Liver (tissue), 9 donors: ENCODE results near the gene RNF152. TPM values are rescaled to one million over a fixed set of nuclear protein-coding genes. Genes with fewer than 3 reads are reported as not detected.
"Not testable (repeated sequence)": the region's sequence is repeated elsewhere in the genome, so short reads cannot be mapped to it uniquely, and the experiment has no call there.

Source experiments
- DNase-seq: peaks from one replicate; pipeline ENCODE4 v3.0.0-alpha.2; 2017; ENCODE audit warnings: low spot score
- H3K27ac ChIP-seq, 2 donors: one replicate each; pipeline ENCODE4 v1.7.0; 2013; ENCODE audit warnings: inconsistent platforms in 2 of 2, low read length in 2 of 2, control low read depth in 1 of 2, low read depth in 1 of 2, mild to moderate bottlenecking in 1 of 2
- H3K27me3 ChIP-seq, 4 donors: one replicate each; pipeline versions ENCODE4 v1.6.1 to v1.7.0; 2013; ENCODE audit warnings: low read length in 3 of 4, inconsistent platforms in 1 of 4, mild to moderate bottlenecking in 1 of 4, moderate library complexity in 1 of 4; ENCODE audit not compliant: control insufficient read depth in 4 of 4, insufficient read depth in 4 of 4
- H3K36me3 ChIP-seq, 4 donors: one replicate each; pipeline versions ENCODE4 v1.6.1 to v1.7.0; 2013; ENCODE audit warnings: low read length in 3 of 4, mild to moderate bottlenecking in 3 of 4, low read depth in 1 of 4, moderate library complexity in 1 of 4; ENCODE audit not compliant: control insufficient read depth in 4 of 4, insufficient read depth in 3 of 4
- H3K4me1 ChIP-seq, 4 donors: one replicate each; pipeline versions ENCODE4 v1.6.1 to v1.7.0; 2013; ENCODE audit warnings: low read length in 3 of 4, mild to moderate bottlenecking in 3 of 4, moderate library complexity in 1 of 4; ENCODE audit not compliant: control insufficient read depth in 4 of 4, insufficient read depth in 4 of 4
- H3K4me3 ChIP-seq, 3 donors: one replicate each; pipeline versions ENCODE4 v1.6.1 to v1.7.0; 2013; ENCODE audit warnings: low read length in 3 of 3, control low read depth in 1 of 3, low read depth in 1 of 3, mild to moderate bottlenecking in 1 of 3
- H3K9ac ChIP-seq, 2 donors: one replicate each; pipeline ENCODE4 v1.7.0; 2013; ENCODE audit warnings: low read length in 2 of 2, mild to moderate bottlenecking in 2 of 2, moderate library complexity in 2 of 2, control low read depth in 1 of 2, low read depth in 1 of 2
- H3K9me3 ChIP-seq, 4 donors: one replicate each; pipeline versions ENCODE4 v1.6.1 to v1.7.0; 2013; ENCODE audit warnings: low read length in 3 of 4; ENCODE audit not compliant: control insufficient read depth in 4 of 4
- FOXA1 ChIP-seq: IDR thresholded peaks from 2 replicates; pipeline ENCODE4 v1.6.1; 2016; ENCODE audit warnings: antibody characterized with exemption
- FOXA2 ChIP-seq: IDR thresholded peaks from 2 replicates; pipeline ENCODE4 v1.6.1; 2016; ENCODE audit warnings: antibody characterized with exemption
- GABPA ChIP-seq, 2 donors: IDR thresholded peaks in 1 of 2; conservative IDR thresholded peaks in 1 of 2; 2 replicates each; pipeline ENCODE4 v1.6.1; 2016; ENCODE audit warnings: antibody characterized with exemption in 2 of 2, mild to moderate bottlenecking in 1 of 2, moderate library complexity in 1 of 2
- HNF4A ChIP-seq, 2 donors: conservative IDR thresholded peaks; 2 replicates each; pipeline ENCODE4 v1.6.1; 2016; ENCODE audit warnings: antibody characterized with exemption in 2 of 2, mild to moderate bottlenecking in 2 of 2
- RAD21 ChIP-seq, 2 donors: IDR thresholded peaks; 2 replicates each; pipeline ENCODE4 v1.6.1; 2016; ENCODE audit warnings: antibody characterized with exemption in 2 of 2, mild to moderate bottlenecking in 2 of 2
- REST ChIP-seq: IDR thresholded peaks from 2 replicates; pipeline ENCODE4 v1.6.1; 2016; ENCODE audit warnings: antibody characterized with exemption, mild to moderate bottlenecking
- RXRA ChIP-seq, 2 donors: IDR thresholded peaks; 2 replicates each; pipeline ENCODE4 v1.6.1; 2017 to 2018; ENCODE audit warnings: antibody characterized with exemption in 2 of 2, mild to moderate bottlenecking in 1 of 2
- YY1 ChIP-seq: IDR thresholded peaks from 2 replicates; pipeline ENCODE4 v1.6.1; 2016; ENCODE audit warnings: antibody characterized with exemption, mild to moderate bottlenecking
- WGBS: extraction: QIAGEN DNeasy Blood & Tissue Kit; methylation state at CpG from one replicate; pipeline ENCODE4 v1.1.7; 2013; 5-methylcytosine and 5-hydroxymethylcytosine counted together
- polyA plus RNA-seq, 2 donors: library from polyadenylated mRNA; stranded (reverse) in 1 of 2; unstranded in 1 of 2; fragments of 200-250 nt in 1 of 2; fragments of >200 nt in 1 of 2; fragmentation: Nextera tagmentation in 1 of 2; extraction: Ambion mirVana in 1 of 2; gene quantifications; one replicate each; pipeline versions ENCODE4 v1.2.1 to v1.2.3, GENCODE V29; 2013 to 2015
- total RNA-seq, 2 donors: library from RNA; depleted of rRNA; stranded (reverse); fragments of >200 nt; gene quantifications; one replicate each; pipeline ENCODE4 v1.2.3, GENCODE V29; 2014
- TF ChIP-seq, protein P1 (sequence below): fragments of 150-350 bp; IDR thresholded peaks from 2 replicates; pipeline ENCODE4 v1.5.1; 2017; ENCODE audit warnings: improper control_type of control experiment, low read depth, low read length; ENCODE audit not compliant: missing input control
- donor health status: healthy.
- donor health status: healthy.
- donor health status: healthy.
- donor health status: healthy.
- donor health status: healthy.

The RNF152 gene
- total and polyA plus RNA-seq, 4 donors = 6.8 to 115 (median 10.6) TPM

- H3K36me3 ChIP-seq = no peaks in the 10 kb centered on the region
- 95% methylated on average over 6 of the region's 6 CpGs for WGBS
- no peaks in the 10 kb centered on the region for H3K9me3 ChIP-seq
- H3K27ac ChIP-seq = no peak overlapping the region
- H3K4me1 ChIP-seq = no peaks in the 10 kb centered on the region
- H3K27me3 ChIP-seq = no peaks in the 10 kb centered on the region
- no peak for TF ChIP-seq HNF4A (conservative IDR thresholded peaks at IDR 0.05)
- DNase-seq = no peak
- no peak overlapping the region for H3K4me3 ChIP-seq
- H3K9ac ChIP-seq = no peak overlapping the region
Observed at GRCh38 chr18:61797696-61798590, 94.9 kb downstream of the RNF152 start.

- no peak for DNase-seq
- H3K4me3 ChIP-seq = no peak overlapping the region
- 82% methylated on average over 3 of the region's 3 CpGs for WGBS
- no peak overlapping the region for H3K27ac ChIP-seq
- H3K4me1 ChIP-seq = peaks cover 0 to 1% (median 0%) of the 10 kb centered on the region in 4 donors
- peaks cover 0 to 7% (median 1%) of the 10 kb centered on the region in 4 donors for H3K9me3 ChIP-seq
- H3K27me3 ChIP-seq = no peaks in the 10 kb centered on the region
- H3K9ac ChIP-seq = no peak overlapping the region
- no peaks in the 10 kb centered on the region for H3K36me3 ChIP-seq
- TF ChIP-seq RAD21 (IDR thresholded peaks at IDR 0.05) = no peak
- no peak for TF ChIP-seq GABPA (IDR thresholded peaks at IDR 0.05 in 1 of 2, conservative IDR thresholded peaks at IDR 0.05 in 1 of 2)
- TF ChIP-seq REST = no peak
- TF ChIP-seq YY1 = no peak
- TF ChIP-seq, protein P1, sequence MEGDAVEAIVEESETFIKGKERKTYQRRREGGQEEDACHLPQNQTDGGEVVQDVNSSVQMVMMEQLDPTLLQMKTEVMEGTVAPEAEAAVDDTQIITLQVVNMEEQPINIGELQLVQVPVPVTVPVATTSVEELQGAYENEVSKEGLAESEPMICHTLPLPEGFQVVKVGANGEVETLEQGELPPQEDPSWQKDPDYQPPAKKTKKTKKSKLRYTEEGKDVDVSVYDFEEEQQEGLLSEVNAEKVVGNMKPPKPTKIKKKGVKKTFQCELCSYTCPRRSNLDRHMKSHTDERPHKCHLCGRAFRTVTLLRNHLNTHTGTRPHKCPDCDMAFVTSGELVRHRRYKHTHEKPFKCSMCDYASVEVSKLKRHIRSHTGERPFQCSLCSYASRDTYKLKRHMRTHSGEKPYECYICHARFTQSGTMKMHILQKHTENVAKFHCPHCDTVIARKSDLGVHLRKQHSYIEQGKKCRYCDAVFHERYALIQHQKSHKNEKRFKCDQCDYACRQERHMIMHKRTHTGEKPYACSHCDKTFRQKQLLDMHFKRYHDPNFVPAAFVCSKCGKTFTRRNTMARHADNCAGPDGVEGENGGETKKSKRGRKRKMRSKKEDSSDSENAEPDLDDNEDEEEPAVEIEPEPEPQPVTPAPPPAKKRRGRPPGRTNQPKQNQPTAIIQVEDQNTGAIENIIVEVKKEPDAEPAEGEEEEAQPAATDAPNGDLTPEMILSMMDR = no peak
- no peak for TF ChIP-seq RXRA (IDR thresholded peaks at IDR 0.05)
- no peak for TF ChIP-seq FOXA1
- no peak for TF ChIP-seq FOXA2
Observed at GRCh38 chr18:61791031-61791430, 101.8 kb downstream of the RNF152 start.

GRCh38 chr18:61787011-61787670 lies 105.7 kb downstream of the RNF152 start:
- not testable (repeated sequence) for H3K4me3 ChIP-seq, H3K27ac ChIP-seq, H3K9me3 ChIP-seq, H3K27me3 ChIP-seq, H3K9ac ChIP-seq, H3K36me3 ChIP-seq, H3K4me1 ChIP-seq, DNase-seq
- 87% methylated on average over 1 of the region's 1 CpG for WGBS
